HK-2 (cell line): ENCODE results near the gene SLC13A3.

ENCODE experiments used
- DNase-seq: peaks from one replicate; pipeline ENCODE4 v3.0.0-alpha.2; 2018; ENCODE audit not compliant: unreplicated experiment

Gene SLC13A3

DNA sequence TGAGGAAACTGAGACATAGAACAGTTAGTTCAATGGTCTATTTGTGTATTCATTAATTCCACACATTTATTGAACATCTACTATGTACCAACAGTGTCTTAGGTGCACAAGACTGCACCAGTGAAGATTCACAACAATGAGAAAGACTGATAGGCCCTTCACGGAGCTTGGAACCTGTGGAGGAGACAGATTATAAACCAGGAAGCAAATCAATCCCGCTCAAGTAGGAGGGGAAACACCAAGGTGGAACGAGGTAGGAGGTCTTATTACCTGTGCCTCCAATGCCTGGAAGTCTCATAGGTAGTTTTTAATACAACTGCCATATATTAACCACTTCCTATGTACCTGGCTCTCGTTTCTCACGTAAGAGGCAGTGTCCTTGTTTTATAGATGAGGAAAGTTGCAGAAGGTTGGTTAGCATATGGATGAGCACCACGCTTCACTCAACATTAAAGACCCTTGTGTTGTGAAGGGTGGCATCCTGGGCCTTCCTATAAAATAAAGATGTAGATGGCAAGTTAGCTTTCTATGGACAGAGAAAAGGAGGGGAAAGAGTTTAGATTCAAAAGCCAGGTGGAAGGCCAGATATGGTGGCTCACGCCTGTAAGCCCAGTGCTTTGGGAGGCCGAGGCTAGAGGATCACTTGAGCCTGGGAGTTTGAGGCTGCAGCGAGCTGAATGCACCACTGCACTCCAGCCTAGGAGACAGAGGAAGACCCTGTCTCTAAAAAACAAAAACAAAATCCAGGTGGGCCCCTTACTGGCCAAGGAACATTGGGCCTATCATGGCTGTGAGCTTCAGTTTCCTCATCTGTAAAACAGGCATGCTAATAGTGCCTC is 45.1 kb downstream of the SLC13A3 start:
- no peak for DNase-seq

GRCh38 chr20:46605181-46605580 is 46.1 kb downstream of the SLC13A3 start:
- DNase-seq: no peak

DNA sequence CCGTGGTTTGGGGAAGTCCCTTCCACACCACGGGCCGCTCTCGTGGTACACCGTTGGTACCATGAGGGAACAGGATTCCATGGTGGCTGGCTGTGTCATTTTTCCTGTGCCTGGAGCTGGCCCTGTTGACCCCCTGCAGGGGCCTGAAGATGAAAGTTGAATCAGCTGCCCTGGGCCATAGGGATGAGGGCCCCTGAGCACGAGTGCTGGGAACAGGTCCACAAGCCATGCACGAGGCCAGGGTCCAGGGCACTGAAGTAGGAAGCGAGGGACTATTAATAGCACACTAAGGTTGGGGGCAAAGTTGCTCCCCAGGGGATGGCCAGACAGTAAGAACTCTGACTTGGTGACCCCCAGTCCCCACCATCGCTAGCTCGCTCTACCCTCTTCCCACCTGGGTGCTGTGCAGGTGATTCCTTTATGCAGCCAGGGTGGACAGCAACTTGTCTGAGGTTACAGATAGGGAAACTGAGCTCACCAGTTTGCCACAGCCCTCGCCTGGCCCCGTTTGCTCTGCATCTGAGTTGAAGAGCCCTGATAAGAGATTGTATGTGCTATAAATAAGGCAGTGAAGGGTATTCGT is 46.6 kb downstream of the SLC13A3 start:
- DNase-seq: no peak

- DNase-seq: no peak
These were observed 48.8 kb downstream of the SLC13A3 start for GRCh38 chr20:46602429-46602828.

- no peak for DNase-seq
These were observed 49.6 kb downstream of the SLC13A3 start for GRCh38 chr20:46601603-46602122.

DNA sequence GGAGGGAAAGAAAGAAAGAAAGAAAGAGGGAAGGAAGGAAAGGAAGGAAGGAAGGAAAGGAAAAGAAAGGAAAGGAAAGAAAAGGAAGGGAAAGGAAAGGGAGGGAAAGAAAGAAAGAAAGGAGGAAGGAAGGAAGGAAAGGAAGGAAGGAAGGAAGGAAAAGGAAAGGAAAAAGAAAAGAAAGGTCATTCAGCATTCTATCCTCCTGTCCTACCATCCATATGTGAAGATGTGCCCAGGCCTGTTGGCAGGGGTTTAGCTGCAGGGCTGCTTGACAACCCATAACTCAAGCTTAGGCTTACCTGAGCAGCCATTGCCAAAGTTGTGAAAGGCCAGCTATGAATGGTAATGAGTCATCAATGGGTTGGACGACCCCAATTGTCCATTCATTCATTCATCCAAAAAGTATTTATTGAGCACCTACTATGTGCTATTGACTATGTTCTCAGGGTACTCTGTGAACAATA is 50.9 kb downstream of the SLC13A3 start:
- no peak for DNase-seq

- no peak for DNase-seq
These were observed 51.9 kb downstream of the SLC13A3 start for GRCh38 chr20:46599227-46599987.

- no peak for DNase-seq
These were observed 55.3 kb downstream of the SLC13A3 start for GRCh38 chr20:46595933-46596332.

DNA sequence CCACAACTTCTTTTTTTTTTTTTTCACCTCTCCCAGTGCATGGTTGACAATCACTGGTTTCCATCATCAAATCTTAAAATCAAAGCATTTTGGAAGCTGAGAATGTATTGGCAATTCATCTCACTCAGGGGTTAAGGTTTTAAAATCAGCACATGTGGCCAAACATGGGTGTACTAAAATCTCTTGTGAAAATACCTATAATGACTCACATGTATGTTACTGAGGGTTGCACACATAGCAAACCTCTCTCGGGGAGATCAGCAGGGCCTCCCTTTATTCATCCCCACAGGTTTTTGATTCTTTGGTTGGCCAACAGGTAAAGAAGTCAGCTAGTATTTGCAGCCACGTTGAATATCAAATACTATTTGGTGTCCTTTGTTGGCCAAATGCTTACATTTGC is 56.5 kb downstream of the SLC13A3 start:
- no peak for DNase-seq

DNA sequence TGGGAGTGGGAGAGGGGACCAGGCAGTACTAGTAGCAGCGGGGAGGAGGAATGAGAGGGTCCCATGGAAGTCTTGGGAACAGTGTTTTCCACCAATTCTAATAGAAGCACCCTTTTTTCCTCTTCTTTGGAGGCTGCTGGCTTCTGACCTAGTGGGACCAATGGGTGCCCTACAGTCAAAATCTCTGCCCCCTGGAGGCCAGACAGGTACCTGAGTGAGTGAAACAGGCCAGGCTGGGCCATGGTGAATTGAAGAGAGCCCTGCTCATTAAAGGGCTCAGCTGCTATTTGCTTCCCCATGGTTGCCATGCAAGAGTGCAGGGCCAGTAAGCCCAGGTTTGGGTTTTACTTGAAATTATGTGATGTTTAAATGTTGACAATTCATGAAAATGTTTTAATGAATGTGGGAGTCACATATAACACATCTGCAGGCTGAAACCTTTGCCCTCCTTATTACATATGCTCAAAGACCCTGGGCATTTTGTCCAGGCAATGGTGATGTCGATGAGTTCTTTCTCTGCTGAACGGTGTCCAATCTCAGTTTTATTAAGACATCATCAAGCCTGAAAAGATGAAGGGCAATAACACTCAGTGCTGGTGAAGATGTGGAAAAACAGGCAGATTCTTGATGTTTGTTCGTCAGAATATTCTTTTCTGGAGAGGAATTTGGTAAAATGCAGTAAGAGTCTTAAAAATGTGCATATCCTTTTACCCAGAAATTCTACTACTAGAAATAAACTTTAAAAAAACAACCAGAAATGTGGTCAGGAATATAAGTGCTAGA is 58.5 kb downstream of the SLC13A3 start:
- no peak for DNase-seq

- DNase-seq: no peak
These were observed 60.8 kb downstream of the SLC13A3 start for GRCh38 chr20:46590443-46590842.

DNA sequence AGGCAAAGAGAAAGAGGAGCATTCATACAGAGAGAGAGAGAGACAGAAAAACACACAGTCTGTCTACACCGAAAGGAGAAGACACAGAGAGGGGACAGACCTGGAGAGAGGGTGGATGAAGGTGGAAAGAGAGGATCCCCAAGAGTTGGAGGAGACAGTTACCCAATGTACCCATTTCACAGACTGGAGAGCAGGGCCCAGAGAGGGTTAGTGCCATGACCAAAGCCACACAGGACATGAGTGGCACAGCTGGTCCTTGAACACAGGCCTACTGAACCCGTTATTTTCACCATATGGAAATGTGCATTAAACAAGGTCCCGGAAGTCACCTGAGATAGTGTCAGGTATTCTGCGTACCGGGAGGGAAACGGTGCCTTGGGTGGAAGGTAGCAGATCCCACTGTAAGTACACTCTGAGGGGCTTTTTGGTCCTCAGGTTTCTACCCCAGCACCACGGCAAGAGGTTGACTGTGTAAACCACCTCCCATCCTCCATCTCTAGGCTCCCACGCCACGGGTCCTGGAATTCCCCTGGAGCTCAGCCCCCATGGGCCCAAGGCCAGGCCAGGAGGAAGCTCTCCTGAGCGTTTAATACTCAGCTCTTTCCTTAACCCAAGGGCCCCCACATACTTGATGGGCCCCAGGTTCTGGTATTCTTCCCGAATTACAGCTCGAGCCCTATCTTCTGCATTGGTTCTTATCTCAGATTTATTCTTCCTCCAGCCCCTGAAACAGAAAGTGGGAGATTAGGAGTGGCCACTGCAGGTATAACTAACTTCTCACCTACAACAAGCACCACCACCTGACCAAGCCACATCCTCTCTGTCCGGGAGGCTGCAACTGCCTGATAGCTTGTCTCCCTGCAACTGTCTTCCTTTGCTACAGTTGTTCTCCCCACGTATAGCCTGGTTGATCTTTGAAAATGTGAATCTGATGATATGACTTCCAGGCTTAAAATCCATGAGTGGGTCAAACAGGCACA is 62.4 kb downstream of the SLC13A3 start:
- DNase-seq: no peak

DNA sequence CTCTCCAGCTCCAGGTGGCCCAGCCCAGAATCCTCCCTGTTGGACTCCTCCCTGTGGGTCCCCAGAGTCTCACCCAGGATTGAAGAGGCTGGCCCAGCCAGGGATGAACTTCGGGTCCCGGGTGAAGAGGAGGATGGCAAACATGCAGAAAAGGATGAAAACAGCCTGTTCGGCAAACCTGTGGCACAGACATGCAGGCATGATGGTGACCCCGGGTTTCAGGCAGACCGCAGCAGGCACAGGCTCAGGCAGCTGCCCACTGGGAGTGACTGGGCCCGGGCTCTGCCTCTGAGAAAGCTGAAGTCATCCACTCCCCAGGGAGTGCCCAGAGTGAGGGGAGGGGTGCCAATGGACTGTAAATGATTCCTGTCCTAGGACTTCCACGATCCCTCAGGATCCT is 63.3 kb downstream of the SLC13A3 start:
- no peak for DNase-seq

- DNase-seq: no peak
These were observed 64.5 kb downstream of the SLC13A3 start for GRCh38 chr20:46586724-46587123.

DNA sequence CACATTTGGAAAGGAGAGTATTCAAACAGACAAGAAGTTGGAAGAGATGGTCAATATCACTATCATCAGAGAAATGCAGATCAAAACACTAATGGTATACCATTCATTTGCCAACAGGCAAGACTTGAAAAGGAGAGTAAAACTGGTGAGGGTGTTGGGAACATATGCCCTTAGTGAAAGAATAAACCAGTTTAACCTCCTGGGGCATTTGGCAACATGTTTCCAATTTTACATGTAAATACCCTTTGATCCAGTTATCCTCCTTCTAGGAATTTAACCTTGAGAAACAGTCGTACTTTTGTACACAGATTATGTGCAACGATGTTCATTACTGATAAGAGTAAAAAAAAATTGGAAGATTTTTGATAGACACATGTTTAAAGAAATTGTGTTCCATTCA is 66.8 kb downstream of the SLC13A3 start:
- DNase-seq: no peak

DNA sequence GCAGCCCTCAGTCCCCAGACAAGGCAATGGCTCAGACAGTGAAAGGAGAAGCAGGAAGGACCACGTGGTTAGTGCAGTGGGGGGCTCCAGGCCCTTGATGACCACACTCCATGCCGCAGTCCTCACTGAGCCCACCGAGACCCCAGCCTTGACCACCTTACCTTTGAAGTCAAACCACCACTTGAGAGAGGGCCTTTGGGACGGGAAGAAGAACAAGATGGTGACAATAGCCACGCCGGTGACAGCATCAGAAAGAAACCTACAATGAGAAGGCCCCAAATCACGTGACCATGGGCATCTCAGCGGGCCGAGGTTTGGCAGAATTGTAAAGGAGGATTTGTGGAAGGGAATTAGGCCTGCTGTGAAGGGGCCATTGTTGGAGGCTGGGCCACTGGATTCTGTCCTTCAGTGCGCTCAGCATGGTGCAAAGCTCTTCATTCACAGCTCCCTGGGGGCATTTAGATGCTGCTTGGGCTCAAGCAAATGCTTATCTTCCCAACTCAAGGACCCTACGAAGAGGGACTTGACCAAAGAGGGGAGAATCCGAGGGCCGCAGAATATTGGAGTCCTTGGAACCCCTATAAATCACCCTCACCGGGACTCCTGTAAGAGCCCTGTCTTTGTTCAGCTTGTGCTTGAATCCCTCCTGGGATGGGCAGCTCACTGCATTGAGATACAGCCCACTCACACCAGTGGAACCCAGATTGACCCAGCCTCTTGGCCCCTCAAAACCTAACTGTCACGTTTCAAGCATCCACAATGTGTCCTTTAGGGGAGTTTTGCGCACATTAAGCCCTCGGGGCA is 67.6 kb downstream of the SLC13A3 start:
- DNase-seq: no peak

DNA sequence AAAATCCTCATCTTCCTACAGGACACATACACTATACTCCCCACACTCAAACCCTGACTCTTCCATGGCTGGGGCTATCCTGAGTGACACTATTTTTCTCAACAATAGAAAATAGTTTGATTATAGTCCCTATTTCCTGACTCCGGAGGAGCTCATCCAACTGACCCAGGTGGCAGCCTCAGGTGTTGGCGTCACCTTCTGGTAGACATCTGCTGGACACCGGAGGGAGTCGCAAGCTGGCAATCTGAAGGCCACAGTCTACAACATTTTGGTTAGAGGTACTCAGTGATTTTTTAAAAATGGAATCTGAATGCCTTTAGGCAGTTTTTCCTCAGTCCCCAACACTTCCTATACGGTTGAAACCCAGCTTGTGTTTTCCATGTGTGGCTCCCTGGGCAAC is 68.6 kb downstream of the SLC13A3 start:
- DNase-seq: no peak

DNA sequence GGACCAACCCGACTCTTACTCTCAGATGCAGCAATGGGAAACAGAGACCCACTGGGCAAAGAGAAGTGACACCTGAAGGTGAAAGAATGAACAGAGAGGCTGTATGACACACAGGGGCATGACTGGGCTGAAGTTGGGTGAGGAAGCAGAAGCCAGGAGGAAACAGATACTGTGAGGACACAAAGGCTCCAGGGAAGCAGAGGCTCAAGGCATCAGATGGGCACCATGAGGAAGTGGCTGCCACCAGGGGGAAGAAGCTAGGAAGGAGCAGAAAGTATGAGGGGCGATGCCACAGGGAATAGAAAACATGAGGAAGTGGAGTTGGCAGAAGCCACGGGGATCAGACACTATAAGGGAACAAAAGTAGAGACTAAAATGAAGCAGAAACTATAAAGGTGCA is 69.9 kb downstream of the SLC13A3 start:
- DNase-seq: no peak

DNA sequence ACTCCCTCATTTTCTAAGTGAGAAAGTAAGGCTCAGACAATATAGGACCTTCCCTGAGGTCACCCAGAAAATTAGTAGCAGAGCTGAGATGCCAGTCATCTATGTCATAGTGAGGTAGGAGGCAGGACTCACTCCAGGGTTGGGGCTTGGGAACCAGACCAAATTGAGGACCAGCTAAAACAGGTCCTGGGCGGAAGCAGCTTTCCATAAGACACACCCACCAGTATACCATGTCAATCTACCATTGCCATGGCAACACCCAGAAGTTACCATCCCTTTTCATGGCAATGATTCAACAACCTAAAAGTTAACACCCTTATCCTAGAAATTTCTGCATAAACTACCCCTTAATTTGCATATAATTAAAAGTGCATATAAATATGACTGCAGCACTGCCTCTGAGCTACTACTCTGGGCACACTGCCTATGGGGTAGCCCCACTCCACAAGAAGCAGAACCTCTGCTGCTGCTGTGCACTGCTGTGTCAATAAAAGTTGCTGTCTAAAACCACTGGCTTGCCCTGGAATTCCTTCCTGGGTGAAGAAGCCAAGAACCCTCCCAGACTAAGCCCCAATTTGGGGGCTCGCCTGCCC is 70.5 kb downstream of the SLC13A3 start:
- DNase-seq: no peak
